ENCODE results near the gene RAB5IF.

RAB5IF gene

GRCh38 chr20:36647196-36648121 is 41.9 kb downstream of the RAB5IF start:
- H3K4me1 Mint-ChIP-seq = peaks cover 7 to 10% of the 10 kb centered on the region in 2 donors
- ATAC-seq (replicated peaks) (no peak), DNase-seq (no peak)
- H3K36me3 Mint-ChIP-seq = peaks cover 5 to 6% of the 10 kb centered on the region in 2 donors
- no peak overlapping the region for H3K4me3 Mint-ChIP-seq
- H3K9me3 Mint-ChIP-seq = no peaks in the 10 kb centered on the region
- no peak overlapping the region for H3K27ac Mint-ChIP-seq
- H3K27me3 Mint-ChIP-seq = no peaks in the 10 kb centered on the region

- Mint-ChIP-seq H3K4me3 (no peak overlapping the region), H3K9me3 (no peaks in the 10 kb centered on the region), H3K27ac (no peak overlapping the region), H3K4me1 (peaks cover 2 to 3% of the 10 kb centered on the region in 2 donors), H3K36me3 (peaks cover 17 to 20% of the 10 kb centered on the region in 2 donors), H3K27me3 (no peaks in the 10 kb centered on the region)
- DNase-seq = no peak
- no peak for ATAC-seq (replicated peaks)
These were observed 47.9 kb downstream of the RAB5IF start for GRCh38 chr20:36653456-36653855.

GRCh38 chr20:36654506-36654905 is 48.9 kb downstream of the RAB5IF start:
- ATAC-seq (replicated peaks) (no peak), DNase-seq (no peak)
- H3K9me3 Mint-ChIP-seq = no peaks in the 10 kb centered on the region
- peaks cover 2 to 4% of the 10 kb centered on the region in 2 donors for H3K4me1 Mint-ChIP-seq
- H3K27me3 Mint-ChIP-seq = no peaks in the 10 kb centered on the region
- peaks cover 17 to 20% of the 10 kb centered on the region in 2 donors for H3K36me3 Mint-ChIP-seq
- no peak overlapping the region for H3K4me3 Mint-ChIP-seq
- no peak overlapping the region for H3K27ac Mint-ChIP-seq

GRCh38 chr20:36655004-36655403 is 49.4 kb downstream of the RAB5IF start:
- Mint-ChIP-seq H3K4me1 (peaks cover 2 to 4% of the 10 kb centered on the region in 2 donors), H3K36me3 (peaks cover 19 to 21% of the 10 kb centered on the region in 2 donors), H3K9me3 (no peaks in the 10 kb centered on the region), H3K27ac (no peak overlapping the region), H3K27me3 (no peaks in the 10 kb centered on the region), H3K4me3 (no peak overlapping the region)
- ATAC-seq (replicated peaks) (no peak), DNase-seq (no peak)

- H3K36me3 Mint-ChIP-seq = peaks cover 23 to 27% of the 10 kb centered on the region in 2 donors
- H3K4me1 Mint-ChIP-seq = peaks cover 2 to 4% of the 10 kb centered on the region in 2 donors
- ATAC-seq (replicated peaks) = no peak
- no peaks in the 10 kb centered on the region for H3K9me3 Mint-ChIP-seq
- no peak overlapping the region for H3K4me3 Mint-ChIP-seq
- DNase-seq = no peak
- peak overlapping the region; percentile 16 for H3K27ac Mint-ChIP-seq
- H3K27me3 Mint-ChIP-seq = no peaks in the 10 kb centered on the region
These were observed 51.2 kb downstream of the RAB5IF start for GRCh38 chr20:36656733-36657132.

- peaks cover 16 to 22% of the 10 kb centered on the region in 2 donors for H3K36me3 Mint-ChIP-seq
- no peaks in the 10 kb centered on the region for H3K9me3 Mint-ChIP-seq
- H3K27me3 Mint-ChIP-seq = no peaks in the 10 kb centered on the region
- no peak overlapping the region for H3K27ac Mint-ChIP-seq
- ATAC-seq (replicated peaks) (no peak), DNase-seq (no peak)
- peaks cover 0 to 12% of the 10 kb centered on the region in 2 donors for H3K4me1 Mint-ChIP-seq
- no peak overlapping the region for H3K4me3 Mint-ChIP-seq
These were observed 52.7 kb downstream of the RAB5IF start for GRCh38 chr20:36658300-36658699.

All from stimulated activated naive B cell treated with anti-CD40 and anti-IgM and Interleukin-4, amounts not matched to agents 10 μg/mL and 1 μg/mL and 100 μg/mL, for 72 hours (primary cell).